WI38 (cell line): ENCODE results near the gene RPF1.

Experiments used
- H3K4me3 ChIP-seq: 2 replicates; pipeline ENCODE4 v1.5.1; 2011; ENCODE audit warnings: low read depth, mild to moderate bottlenecking, control low read depth, low read length
- TF ChIP-seq, protein P1 (sequence below): IDR thresholded peaks from 2 replicates; pipeline ENCODE4 v1.5.1; 2012; ENCODE audit warnings: low read depth, mild to moderate bottlenecking, control low read depth, low read length

Gene RPF1

DNA sequence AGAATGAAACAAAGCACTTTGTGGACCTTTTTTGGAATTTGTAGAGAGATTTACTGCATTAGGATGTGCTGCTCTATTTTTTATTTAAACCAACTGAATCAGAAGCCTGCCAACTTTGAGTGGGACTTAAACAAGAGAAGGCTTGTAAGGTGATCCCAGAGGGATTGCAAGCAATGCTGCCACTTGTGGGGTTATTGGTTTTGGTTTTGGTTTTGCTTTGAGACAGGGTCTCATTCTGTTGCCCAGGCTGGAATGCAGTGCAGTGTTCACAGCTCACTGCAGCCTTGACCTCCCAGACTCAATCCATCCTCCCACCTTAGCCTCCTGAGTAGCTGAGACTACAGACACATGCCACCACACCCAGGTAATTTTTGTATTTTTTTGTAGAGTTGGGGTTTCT, 59.5 kb downstream of the RPF1 start:
- no peak overlapping the region for H3K4me3 ChIP-seq
- TF ChIP-seq, protein P1, sequence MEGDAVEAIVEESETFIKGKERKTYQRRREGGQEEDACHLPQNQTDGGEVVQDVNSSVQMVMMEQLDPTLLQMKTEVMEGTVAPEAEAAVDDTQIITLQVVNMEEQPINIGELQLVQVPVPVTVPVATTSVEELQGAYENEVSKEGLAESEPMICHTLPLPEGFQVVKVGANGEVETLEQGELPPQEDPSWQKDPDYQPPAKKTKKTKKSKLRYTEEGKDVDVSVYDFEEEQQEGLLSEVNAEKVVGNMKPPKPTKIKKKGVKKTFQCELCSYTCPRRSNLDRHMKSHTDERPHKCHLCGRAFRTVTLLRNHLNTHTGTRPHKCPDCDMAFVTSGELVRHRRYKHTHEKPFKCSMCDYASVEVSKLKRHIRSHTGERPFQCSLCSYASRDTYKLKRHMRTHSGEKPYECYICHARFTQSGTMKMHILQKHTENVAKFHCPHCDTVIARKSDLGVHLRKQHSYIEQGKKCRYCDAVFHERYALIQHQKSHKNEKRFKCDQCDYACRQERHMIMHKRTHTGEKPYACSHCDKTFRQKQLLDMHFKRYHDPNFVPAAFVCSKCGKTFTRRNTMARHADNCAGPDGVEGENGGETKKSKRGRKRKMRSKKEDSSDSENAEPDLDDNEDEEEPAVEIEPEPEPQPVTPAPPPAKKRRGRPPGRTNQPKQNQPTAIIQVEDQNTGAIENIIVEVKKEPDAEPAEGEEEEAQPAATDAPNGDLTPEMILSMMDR = no peak

DNA sequence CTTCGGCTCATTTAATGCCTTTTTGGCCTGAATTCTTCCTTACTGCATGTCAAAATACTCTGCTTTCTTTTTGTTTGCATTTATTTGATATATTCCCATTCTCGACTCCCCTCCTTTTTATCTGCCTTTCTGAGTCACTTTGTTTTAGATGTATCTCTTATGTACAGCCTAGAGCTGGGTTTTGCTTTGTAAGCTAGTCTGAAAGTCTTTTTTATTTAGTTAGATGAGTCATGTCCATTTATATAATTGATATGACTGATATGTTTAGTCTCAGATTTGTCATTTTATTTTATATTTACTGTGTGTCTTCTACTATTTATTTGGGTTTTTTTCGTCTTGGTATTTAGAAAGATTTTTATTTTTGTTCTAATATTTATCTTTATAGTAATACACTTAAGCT, 60.9 kb downstream of the RPF1 start:
- H3K4me3 ChIP-seq = no peak overlapping the region
- TF ChIP-seq, protein P1 = no peak

DNA sequence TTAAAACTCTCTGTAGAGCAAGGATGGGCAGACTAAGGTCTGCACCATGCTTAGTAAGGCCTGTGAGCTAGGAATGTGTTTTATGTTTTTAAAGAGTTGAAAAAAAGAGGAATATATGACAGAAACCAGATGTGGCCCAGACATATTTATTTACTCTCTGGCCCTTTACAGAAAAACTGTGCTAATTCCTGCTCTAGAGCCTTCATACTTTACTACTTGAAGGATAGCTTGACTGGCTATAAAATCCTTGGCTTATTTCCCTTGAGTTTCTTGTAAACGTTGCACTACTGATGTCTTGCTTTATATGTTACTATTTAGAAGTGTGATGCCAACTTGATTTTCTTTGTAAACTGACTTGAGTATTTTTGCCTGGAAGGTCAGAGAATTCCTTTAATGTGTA, 61.7 kb downstream of the RPF1 start:
- no peak overlapping the region for H3K4me3 ChIP-seq
- TF ChIP-seq, protein P1 = no peak

DNA sequence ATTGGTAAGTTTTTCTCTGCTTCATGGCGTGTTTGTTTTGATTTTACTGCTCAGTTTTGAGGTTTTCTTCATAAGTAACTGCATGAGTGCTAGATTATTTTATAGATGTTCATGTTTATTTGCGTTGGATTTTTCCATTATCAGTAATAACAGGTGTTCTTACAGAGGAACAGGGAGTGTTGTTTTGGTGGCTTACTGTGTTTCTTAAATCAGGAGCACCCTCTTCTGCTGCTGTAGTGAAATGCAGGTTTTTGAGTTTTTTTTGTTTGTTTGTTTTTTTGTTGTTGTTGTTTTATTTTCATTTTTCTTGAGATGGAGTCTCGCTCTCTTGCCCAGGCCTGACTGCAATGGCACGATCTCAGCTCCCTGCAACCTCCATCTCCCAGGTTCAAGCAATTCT, 62.6 kb downstream of the RPF1 start:
- H3K4me3 ChIP-seq = no peak overlapping the region

More for the DNA sequence above, 62.6 kb downstream of the RPF1 start:
- TF ChIP-seq, protein P1 = no peak
